Nephron progenitor cell (in vitro differentiated cells): ENCODE measurements around the gene ZNRF3.
"Not testable (repeated sequence)": the region's sequence is repeated elsewhere in the genome, so short reads cannot be mapped to it uniquely, and the experiment has no call there.

ENCODE experiments used
- DNase-seq: peaks from one replicate; pipeline ENCODE4 v3.0.0; 2021
- H3K27ac Mint-ChIP-seq: 2 replicates; pipeline ENCODE4 v1.8.0; 2021; ENCODE audit warnings: mild to moderate bottlenecking, moderate library complexity, mixed read lengths
- H3K27me3 Mint-ChIP-seq: 2 replicates; pipeline ENCODE4 v1.8.0; 2021; ENCODE audit warnings: mild to moderate bottlenecking, low read depth, mixed read lengths; ENCODE audit not compliant: poor library complexity
- H3K36me3 Mint-ChIP-seq: 2 replicates; pipeline ENCODE4 v1.8.0; 2021; ENCODE audit warnings: low read depth, mixed read lengths
- H3K4me1 Mint-ChIP-seq: 2 replicates; pipeline ENCODE4 v1.8.0; 2021; ENCODE audit warnings: mixed read lengths
- H3K4me3 Mint-ChIP-seq: 2 replicates; pipeline ENCODE4 v1.8.0; 2021; ENCODE audit warnings: mild to moderate bottlenecking, moderate library complexity, mixed read lengths
- H3K9me3 Mint-ChIP-seq: 2 replicates; pipeline ENCODE4 v1.8.0; 2021; ENCODE audit warnings: mild to moderate bottlenecking, moderate library complexity, mixed read lengths
- CTCF ChIP-seq: fragments of 200-600 bp; sonication (generic); IDR thresholded peaks from 2 replicates; pipeline ENCODE4 v1.5.0; 2021; ENCODE audit warnings: antibody characterized with exemption

The ZNRF3 gene

GRCh38 chr22:28907311-28908008 lies 24.1 kb downstream of the ZNRF3 start:
- no peak for DNase-seq
- no peak overlapping the region for H3K4me3 Mint-ChIP-seq
- H3K36me3 Mint-ChIP-seq: no peaks in the 10 kb centered on the region
- peak overlapping the region; percentile 81 for H3K27ac Mint-ChIP-seq
- H3K9me3 Mint-ChIP-seq: no peaks in the 10 kb centered on the region
- no peak for TF ChIP-seq CTCF
- peaks cover 93% of the 10 kb centered on the region for H3K4me1 Mint-ChIP-seq
- H3K27me3 Mint-ChIP-seq: no peaks in the 10 kb centered on the region

GRCh38 chr22:28908810-28909209 lies 25.4 kb downstream of the ZNRF3 start:
- not testable (repeated sequence) for DNase-seq, H3K36me3 Mint-ChIP-seq, H3K9me3 Mint-ChIP-seq, H3K4me3 Mint-ChIP-seq, H3K27me3 Mint-ChIP-seq
- peak overlapping the region; percentile 91 for H3K27ac Mint-ChIP-seq
- H3K4me1 Mint-ChIP-seq: peaks cover 92% of the 10 kb centered on the region

GRCh38 chr22:28909375-28909774 lies 26.0 kb downstream of the ZNRF3 start:
- no peaks in the 10 kb centered on the region for H3K9me3 Mint-ChIP-seq
- no peak for DNase-seq
- H3K27me3 Mint-ChIP-seq: no peaks in the 10 kb centered on the region
- H3K36me3 Mint-ChIP-seq: peaks cover 8% of the 10 kb centered on the region
- peak overlapping the region; percentile 91 for H3K27ac Mint-ChIP-seq
- no peak overlapping the region for H3K4me3 Mint-ChIP-seq
- peaks cover 92% of the 10 kb centered on the region for H3K4me1 Mint-ChIP-seq
- TF ChIP-seq CTCF: no peak

GRCh38 chr22:28910569-28911303 lies 27.4 kb downstream of the ZNRF3 start:
- H3K36me3 Mint-ChIP-seq: peaks cover 8% of the 10 kb centered on the region
- H3K27me3 Mint-ChIP-seq: no peaks in the 10 kb centered on the region
- H3K4me1 Mint-ChIP-seq: peaks cover 88% of the 10 kb centered on the region
- no peaks in the 10 kb centered on the region for H3K9me3 Mint-ChIP-seq
- H3K4me3 Mint-ChIP-seq: no peak overlapping the region
- no peak for TF ChIP-seq CTCF
- no peak for DNase-seq
- peak overlapping the region; percentile 82 for H3K27ac Mint-ChIP-seq

GRCh38 chr22:28911304-28911690 lies 27.9 kb downstream of the ZNRF3 start:
- peaks cover 88% of the 10 kb centered on the region for H3K4me1 Mint-ChIP-seq
- H3K27me3 Mint-ChIP-seq: no peaks in the 10 kb centered on the region
- no peak for TF ChIP-seq CTCF
- H3K4me3 Mint-ChIP-seq: no peak overlapping the region
- peak overlapping the region; percentile 82 for H3K27ac Mint-ChIP-seq
- peaks cover 8% of the 10 kb centered on the region for H3K36me3 Mint-ChIP-seq
- no peaks in the 10 kb centered on the region for H3K9me3 Mint-ChIP-seq
- no peak for DNase-seq

GRCh38 chr22:28911777-28912669 lies 28.7 kb downstream of the ZNRF3 start:
- peak overlapping the region; percentile 82 for H3K27ac Mint-ChIP-seq
- H3K9me3 Mint-ChIP-seq: no peaks in the 10 kb centered on the region
- H3K4me3 Mint-ChIP-seq: no peak overlapping the region
- TF ChIP-seq CTCF: no peak
- peaks cover 91% of the 10 kb centered on the region for H3K4me1 Mint-ChIP-seq
- DNase-seq: no peak
- peaks cover 8% of the 10 kb centered on the region for H3K36me3 Mint-ChIP-seq
- peaks cover 3% of the 10 kb centered on the region for H3K27me3 Mint-ChIP-seq
